ENCODE results near the gene ZNF454.

Gene ZNF454

DNA sequence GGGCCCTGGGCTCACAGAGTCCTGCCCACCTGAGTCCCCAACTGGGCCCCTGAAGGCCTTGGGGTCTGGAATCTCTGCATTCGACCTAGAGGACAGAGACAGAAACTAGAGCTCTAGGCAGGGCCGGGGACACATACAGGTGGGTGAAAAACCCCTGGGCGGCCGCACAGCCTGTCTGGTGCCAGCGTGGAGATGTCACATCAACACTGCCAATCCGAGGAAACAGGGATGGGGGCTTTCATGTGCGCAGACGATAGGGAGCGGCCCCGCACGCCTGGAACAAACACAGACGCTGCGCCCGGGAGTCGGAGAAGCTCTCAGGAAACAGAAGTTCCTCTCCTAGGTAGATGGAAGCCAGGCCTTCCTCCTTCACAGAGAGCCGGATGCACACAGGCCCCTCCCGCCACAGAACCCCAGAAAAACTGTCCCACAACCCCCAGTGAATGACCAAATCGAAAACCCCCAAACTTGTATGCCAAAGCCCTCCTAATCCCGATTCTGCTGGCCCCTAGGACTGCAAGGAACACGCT is 52.3 kb downstream of the ZNF454 start:
- no peak for DNase-seq (ENCODE audit: low read depth in 2 of 2)

DNA sequence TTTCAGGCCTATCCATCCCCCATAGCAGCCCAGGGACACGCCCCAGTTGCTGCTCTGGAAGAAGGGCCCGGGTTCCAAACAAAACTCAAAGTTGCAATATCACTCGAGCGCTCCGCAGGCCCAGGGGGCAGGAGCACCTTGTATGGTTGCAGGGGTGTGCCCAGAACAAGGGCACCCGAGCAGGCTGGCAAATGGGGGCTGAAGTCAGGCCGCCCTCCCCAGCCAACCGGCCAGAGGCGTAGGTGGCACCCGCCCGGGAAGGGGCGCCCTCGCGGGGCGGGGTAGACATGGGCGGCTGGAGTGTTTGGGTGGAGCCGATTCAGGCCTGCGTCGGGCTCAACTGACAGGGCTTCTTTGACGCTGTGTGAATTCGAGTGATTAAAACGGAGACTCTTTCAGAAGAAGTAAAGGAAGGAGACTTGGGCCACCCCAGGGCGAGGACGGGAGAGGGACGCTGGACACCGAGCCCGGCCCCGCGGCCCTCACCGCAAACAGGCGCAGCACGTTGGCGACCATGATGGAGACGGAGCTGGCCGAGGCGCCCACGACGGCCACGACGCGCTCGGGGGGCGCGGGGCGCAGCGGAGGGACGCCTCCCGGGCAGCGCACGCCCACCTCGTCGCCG is 53.1 kb downstream of the ZNF454 start:
- DNase-seq (ENCODE audit: low read depth in 2 of 2), result no peak

DNA sequence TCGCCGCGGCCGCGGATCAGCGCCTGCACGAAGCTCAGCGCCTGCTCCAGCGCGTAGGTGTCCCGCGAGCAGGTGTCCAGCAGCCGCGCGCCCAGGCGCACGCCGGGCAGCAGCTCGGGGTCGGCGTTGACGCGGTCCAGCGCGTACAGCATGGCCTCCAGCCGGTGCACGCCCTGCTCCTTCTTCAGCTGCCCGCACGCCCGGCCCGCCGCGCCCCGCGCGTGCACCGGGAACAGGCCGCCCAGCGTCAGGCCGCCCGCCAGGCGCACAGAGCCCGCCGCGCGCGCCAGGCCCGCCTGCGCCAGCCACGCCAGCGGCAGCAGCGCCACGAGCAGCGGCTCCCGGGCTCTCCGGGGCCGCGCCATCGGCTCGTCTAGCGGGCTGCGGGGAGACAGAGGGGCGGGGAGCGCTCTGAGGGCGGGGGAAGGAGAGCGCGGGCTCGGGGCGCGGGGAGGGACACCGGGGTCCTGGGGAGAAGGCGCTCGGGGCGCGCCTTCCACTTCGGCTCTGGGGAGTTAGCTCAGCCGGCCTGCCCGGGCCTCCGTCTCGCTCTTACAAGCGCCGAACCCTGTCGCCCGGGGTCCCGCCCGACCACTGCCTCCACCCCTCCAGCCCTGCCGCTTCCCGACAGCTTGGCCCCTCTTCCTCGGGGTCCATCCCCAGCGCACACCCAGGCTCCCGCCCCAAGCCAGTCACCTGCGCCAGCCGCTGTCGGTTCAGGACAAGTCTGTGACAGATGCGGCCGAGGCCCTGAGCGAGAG is 53.8 kb downstream of the ZNF454 start, which contains the start of gene GRM6:
GRM6 (minus strand) TSS at position 741 of the 761 bp plus-strand sequence; CDS start at position 365, 376 bp downstream.
- no peak for DNase-seq (ENCODE audit: low read depth in 2 of 2)

DNA sequence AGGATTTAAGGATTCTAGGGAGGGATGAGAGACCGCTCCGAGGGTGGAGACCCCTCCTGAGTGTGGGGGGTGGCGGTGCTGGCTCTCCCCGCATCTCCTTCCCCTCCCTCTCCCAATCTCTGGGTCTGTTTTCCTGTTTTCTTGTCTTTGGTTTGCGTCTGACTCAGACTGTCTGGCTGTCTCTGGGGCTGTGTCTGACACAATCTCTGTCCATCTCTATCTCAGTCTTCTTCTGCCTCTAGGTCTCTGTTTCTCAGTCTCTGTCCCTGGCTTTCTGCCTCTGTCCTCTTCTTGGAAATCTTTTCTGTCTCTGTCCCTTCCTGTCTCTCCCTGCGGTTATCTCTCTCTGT is 54.3 kb downstream of the ZNF454 start:
- no peak for DNase-seq (ENCODE audit: low read depth in 2 of 2)

DNA sequence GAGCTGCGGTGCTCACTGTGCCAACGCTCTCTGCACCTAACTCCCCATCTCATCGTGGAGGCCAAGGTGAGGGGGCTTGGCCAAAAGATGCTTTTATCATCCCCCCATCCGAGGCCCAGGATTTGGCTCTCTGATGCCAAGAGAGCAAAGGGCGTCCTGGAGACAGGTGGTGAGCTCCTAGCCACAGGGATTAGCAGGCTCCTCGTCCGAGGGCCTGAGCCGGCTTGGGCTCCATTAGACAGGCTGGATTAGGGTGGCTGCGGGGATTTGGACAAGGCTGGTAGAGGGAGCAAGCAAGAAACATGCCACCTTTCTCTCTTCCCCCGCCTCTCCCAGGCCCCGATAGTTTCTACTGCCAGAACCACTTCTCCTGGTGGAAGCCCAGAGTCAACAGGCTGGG is 55.2 kb downstream of the ZNF454 start:
- no peak for DNase-seq (ENCODE audit: low read depth in 2 of 2)

DNA sequence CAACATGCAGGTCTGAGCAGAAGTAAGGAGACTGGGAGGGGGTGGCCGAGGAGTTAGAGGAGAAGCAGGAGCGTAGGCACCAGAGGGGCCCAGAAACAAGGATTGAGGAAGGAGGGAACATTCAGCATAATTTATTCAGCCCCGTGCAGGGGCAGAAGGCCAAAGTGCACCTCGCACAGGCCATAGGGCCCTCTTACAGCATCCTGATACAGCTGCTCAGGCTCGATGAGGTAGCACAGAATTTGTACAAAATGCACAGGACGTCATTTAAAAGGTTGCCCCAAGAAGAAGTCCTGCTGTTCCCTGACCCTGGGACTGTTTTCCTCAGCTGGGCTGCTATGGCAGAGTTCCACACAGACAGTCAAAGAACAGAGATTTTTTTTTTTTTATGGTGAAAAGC is 56.2 kb downstream of the ZNF454 start:
- DNase-seq (ENCODE audit: low read depth in 2 of 2), result no peak

DNA sequence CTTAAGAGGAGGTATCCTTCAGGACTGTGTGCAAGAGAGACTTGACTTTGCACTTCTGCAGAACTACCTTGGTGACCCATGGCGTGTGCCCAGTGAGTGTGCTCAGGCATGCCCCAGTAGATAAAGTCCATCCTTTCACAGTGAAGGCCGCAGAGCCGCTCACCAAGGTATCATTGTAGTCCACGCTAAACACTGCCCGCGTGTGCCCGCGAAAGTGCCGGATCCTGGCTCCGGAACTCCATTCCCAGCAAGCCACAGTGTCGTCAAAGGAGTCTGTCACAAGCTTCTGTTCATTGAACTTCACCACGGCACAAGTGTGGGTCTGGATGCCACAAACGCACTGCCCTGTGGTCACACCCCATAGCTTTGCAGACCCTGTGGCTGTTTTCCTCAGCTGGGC is 57.4 kb downstream of the ZNF454 start:
- DNase-seq (ENCODE audit: low read depth in 2 of 2), result no peak

DNA sequence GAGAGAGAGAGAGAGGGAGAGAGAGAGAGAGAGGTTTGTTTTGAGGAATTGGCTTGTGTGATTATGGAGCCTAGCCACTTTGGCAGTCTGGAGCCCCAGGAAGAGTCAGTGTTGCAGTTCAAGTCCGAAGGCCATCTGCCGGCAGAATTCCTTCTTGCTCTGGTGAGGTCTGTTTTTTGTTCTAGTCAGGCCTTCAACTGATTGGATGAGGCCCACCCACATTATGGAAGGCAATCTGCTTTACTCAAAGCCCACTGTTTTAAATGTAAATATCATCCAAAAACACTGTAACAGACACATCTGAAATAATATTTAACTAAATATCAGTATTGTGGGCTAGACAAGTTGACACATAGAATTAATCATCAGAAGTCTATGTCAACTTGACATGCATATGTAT is 65.6 kb downstream of the ZNF454 start:
- DNase-seq (ENCODE audit: low read depth in 2 of 2), result no peak

DNA sequence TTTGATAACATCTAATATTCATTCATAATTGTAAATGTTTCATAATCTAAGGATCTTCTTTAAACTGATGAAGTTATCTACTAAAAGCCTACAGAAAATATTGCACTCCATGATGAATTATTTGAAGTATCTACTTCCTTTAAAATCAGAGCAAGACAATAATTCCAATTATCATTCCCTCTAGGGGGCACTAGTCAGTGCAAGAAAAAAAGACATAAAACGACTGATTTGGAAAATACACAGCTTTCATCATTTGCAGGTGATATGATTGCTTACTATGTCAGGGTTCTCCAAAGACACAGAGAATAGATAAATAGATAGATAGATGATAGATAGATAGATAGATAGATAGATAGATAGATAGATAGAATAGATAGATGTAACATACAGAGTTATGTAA is 67.7 kb downstream of the ZNF454 start:
- DNase-seq (ENCODE audit: low read depth in 2 of 2), result no peak

Measured in stimulated activated CD8-positive, alpha-beta memory T cell treated with anti-CD3 and anti-CD28 coated beads, Interleukin-7, amount 100 ng/mL, for 1 hour (primary cell).